Measurements from ENCODE around the gene CAMK2D. TPM values are rescaled to one million over a fixed set of nuclear protein-coding genes. Genes with fewer than 3 reads are reported as not detected.

The CAMK2D gene
- total and polyA plus RNA-seq, 2 experiments from 2014 or later, result 4.9 to 14.6 TPM

DNA sequence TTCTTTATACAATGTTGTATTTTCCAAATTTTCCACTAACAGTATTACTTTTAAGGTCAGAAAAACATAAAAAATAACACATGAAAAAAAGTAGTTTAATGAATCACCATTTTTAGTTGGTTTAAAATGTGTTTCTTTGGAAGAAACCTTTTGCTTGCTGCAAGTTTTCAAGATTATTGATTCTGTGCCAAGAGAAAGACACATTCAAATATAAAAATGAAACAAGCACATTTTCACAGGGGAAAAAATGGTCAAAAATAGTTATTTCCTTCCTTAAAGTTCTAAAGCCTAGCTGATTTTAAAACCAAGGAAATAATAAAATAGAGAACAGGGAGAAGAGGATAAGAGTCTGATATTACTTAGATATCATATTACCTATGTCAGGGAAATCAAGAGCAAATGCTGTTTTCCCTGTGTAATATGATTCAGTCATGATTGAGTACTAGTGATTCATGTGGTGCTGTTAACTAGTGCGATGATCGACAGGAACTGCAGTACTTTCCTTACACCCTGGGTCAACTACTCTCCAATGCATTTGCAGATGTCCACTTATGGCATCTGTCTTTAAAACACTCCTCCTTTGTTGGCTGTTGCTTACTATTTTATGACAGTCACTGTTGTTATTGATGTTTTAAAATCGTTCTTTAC, 103.8 kb downstream of the CAMK2D start (continued):
- TF ChIP-seq, protein P1, sequence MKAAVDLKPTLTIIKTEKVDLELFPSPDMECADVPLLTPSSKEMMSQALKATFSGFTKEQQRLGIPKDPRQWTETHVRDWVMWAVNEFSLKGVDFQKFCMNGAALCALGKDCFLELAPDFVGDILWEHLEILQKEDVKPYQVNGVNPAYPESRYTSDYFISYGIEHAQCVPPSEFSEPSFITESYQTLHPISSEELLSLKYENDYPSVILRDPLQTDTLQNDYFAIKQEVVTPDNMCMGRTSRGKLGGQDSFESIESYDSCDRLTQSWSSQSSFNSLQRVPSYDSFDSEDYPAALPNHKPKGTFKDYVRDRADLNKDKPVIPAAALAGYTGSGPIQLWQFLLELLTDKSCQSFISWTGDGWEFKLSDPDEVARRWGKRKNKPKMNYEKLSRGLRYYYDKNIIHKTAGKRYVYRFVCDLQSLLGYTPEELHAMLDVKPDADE (IDR thresholded peaks at IDR 0.05), result no peak
- TF ChIP-seq STAT1 (IDR thresholded peaks at IDR 0.05; ENCODE audit: unreplicated experiment) (no peak), JUNB (IDR thresholded peaks at IDR 0.05; ENCODE audit: unreplicated experiment) (no peak), ZNF114 (CRISPR knock-in tag; IDR thresholded peaks at IDR 0.05) (no peak), EZH2phosphoT487 (IDR thresholded peaks at IDR 0.05; ENCODE audit: unreplicated experiment) (no peak), CREB1 (CRISPR knock-in tag; IDR thresholded peaks at IDR 0.05; ENCODE audit: low read depth) (no peak), NANOG (IDR thresholded peaks at IDR 0.05; ENCODE audit: borderline replicate concordance) (no peak)

DNA sequence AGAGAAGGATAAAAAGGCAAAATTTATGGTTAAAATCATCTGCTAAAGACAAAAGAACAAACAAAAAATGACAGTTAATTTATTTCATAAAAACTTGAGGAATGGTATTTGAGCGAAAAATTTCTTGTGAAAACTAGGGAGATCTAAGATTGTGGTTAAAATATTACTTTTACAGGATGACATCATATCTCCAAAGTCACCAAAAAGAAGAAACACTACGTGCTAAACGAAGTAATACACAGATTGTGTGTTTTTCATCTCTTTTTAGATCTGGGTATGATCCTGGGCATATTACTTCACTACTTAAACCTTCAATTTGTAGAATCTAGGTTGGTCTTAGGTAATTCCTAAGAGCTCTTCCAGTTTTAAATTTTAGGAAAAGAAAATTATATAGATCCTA, 107.7 kb downstream of the CAMK2D start:
- H3K4me3 Mint-ChIP-seq, result no peak overlapping the region
- ATAC-seq, result no peak
- H3F3A ChIP-seq (replicated peaks; ENCODE audit: low read depth), result no peaks in the 10 kb centered on the region
- H4K20me1 ChIP-seq (replicated peaks; ENCODE audit: insufficient read depth), result no peaks in the 10 kb centered on the region
- no peaks in the 10 kb centered on the region for H3K36me3 ChIP-seq (ENCODE audit: insufficient read depth)
- H3K27me3 ChIP-seq (ENCODE audit: insufficient read depth), result no peaks in the 10 kb centered on the region
- no peak overlapping the region for H3K4me3 ChIP-seq
- H3K36me3 Mint-ChIP-seq (ENCODE audit: low read depth), result no peaks in the 10 kb centered on the region; the same call in 2 of the 3 replicates
- DNase-seq (ENCODE audit: low spot score), result no peak
- H3K9me2 ChIP-seq (ENCODE audit: insufficient read depth), result no peaks in the 10 kb centered on the region
- no peak overlapping the region for H3K4me2 ChIP-seq
- H2AFZ ChIP-seq, result no peak overlapping the region
- peaks cover 27% of the 10 kb centered on the region for H3K4me1 ChIP-seq (ENCODE audit: insufficient read depth)
- TF ChIP-seq ZNF114 (CRISPR knock-in tag; IDR thresholded peaks at IDR 0.05) (no peak), EZH2 (IDR thresholded peaks at IDR 0.05; ENCODE audit: low read depth, unreplicated experiment) (no peak), POLR2AphosphoS5 (IDR thresholded peaks at IDR 0.05; ENCODE audit: low read depth) (no peak)
- TF ChIP-seq, protein P2, sequence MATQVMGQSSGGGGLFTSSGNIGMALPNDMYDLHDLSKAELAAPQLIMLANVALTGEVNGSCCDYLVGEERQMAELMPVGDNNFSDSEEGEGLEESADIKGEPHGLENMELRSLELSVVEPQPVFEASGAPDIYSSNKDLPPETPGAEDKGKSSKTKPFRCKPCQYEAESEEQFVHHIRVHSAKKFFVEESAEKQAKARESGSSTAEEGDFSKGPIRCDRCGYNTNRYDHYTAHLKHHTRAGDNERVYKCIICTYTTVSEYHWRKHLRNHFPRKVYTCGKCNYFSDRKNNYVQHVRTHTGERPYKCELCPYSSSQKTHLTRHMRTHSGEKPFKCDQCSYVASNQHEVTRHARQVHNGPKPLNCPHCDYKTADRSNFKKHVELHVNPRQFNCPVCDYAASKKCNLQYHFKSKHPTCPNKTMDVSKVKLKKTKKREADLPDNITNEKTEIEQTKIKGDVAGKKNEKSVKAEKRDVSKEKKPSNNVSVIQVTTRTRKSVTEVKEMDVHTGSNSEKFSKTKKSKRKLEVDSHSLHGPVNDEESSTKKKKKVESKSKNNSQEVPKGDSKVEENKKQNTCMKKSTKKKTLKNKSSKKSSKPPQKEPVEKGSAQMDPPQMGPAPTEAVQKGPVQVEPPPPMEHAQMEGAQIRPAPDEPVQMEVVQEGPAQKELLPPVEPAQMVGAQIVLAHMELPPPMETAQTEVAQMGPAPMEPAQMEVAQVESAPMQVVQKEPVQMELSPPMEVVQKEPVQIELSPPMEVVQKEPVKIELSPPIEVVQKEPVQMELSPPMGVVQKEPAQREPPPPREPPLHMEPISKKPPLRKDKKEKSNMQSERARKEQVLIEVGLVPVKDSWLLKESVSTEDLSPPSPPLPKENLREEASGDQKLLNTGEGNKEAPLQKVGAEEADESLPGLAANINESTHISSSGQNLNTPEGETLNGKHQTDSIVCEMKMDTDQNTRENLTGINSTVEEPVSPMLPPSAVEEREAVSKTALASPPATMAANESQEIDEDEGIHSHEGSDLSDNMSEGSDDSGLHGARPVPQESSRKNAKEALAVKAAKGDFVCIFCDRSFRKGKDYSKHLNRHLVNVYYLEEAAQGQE (IDR thresholded peaks at IDR 0.05; ENCODE audit: unreplicated experiment), result no peak
- TF ChIP-seq, protein P3, sequence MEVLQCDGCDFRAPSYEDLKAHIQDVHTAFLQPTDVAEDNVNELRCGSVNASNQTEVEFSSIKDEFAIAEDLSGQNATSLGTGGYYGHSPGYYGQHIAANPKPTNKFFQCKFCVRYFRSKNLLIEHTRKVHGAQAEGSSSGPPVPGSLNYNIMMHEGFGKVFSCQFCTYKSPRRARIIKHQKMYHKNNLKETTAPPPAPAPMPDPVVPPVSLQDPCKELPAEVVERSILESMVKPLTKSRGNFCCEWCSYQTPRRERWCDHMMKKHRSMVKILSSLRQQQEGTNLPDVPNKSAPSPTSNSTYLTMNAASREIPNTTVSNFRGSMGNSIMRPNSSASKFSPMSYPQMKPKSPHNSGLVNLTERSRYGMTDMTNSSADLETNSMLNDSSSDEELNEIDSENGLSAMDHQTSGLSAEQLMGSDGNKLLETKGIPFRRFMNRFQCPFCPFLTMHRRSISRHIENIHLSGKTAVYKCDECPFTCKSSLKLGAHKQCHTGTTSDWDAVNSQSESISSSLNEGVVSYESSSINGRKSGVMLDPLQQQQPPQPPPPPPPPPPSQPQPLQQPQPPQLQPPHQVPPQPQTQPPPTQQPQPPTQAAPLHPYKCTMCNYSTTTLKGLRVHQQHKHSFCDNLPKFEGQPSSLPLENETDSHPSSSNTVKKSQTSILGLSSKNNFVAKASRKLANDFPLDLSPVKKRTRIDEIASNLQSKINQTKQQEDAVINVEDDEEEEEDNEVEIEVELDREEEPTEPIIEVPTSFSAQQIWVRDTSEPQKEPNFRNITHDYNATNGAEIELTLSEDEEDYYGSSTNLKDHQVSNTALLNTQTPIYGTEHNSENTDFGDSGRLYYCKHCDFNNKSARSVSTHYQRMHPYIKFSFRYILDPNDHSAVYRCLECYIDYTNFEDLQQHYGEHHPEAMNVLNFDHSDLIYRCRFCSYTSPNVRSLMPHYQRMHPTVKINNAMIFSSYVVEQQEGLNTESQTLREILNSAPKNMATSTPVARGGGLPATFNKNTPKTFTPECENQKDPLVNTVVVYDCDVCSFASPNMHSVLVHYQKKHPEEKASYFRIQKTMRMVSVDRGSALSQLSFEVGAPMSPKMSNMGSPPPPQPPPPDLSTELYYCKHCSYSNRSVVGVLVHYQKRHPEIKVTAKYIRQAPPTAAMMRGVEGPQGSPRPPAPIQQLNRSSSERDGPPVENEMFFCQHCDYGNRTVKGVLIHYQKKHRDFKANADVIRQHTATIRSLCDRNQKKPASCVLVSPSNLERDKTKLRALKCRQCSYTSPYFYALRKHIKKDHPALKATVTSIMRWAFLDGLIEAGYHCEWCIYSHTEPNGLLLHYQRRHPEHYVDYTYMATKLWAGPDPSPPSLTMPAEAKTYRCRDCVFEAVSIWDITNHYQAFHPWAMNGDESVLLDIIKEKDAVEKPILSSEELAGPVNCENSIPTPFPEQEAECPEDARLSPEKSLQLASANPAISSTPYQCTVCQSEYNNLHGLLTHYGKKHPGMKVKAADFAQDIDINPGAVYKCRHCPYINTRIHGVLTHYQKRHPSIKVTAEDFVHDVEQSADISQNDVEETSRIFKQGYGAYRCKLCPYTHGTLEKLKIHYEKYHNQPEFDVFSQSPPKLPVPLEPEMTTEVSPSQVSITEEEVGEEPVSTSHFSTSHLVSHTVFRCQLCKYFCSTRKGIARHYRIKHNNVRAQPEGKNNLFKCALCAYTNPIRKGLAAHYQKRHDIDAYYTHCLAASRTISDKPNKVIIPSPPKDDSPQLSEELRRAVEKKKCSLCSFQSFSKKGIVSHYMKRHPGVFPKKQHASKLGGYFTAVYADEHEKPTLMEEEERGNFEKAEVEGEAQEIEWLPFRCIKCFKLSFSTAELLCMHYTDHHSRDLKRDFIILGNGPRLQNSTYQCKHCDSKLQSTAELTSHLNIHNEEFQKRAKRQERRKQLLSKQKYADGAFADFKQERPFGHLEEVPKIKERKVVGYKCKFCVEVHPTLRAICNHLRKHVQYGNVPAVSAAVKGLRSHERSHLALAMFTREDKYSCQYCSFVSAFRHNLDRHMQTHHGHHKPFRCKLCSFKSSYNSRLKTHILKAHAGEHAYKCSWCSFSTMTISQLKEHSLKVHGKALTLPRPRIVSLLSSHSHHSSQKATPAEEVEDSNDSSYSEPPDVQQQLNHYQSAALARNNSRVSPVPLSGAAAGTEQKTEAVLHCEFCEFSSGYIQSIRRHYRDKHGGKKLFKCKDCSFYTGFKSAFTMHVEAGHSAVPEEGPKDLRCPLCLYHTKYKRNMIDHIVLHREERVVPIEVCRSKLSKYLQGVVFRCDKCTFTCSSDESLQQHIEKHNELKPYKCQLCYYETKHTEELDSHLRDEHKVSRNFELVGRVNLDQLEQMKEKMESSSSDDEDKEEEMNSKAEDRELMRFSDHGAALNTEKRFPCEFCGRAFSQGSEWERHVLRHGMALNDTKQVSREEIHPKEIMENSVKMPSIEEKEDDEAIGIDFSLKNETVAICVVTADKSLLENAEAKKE (CRISPR knock-in tag; IDR thresholded peaks at IDR 0.05), result no peak
- H3K79me2 ChIP-seq (replicated peaks; ENCODE audit: insufficient read depth), result no peaks in the 10 kb centered on the region
- H3K27ac Mint-ChIP-seq, result no peak overlapping the region
- H3K27ac ChIP-seq (ENCODE audit: low read depth), result no peak overlapping the region
- peaks cover 22% of the 10 kb centered on the region for H3K4me1 Mint-ChIP-seq
- H3K9me3 Mint-ChIP-seq, result no peaks in the 10 kb centered on the region
- H3K27me3 Mint-ChIP-seq (ENCODE audit: insufficient read depth, low read depth, poor library complexity), result no peaks in the 10 kb centered on the region
